ENCODE measurements around the gene HIVEP3.

GRCh38 chr1:41920658-41921057 lies 1.9 kb upstream of the HIVEP3 start:
- TF ChIP-seq CTCF (IDR thresholded peaks at IDR 0.05; ENCODE audit: insufficient read depth, low read length) (no peak), POLR2AphosphoS5 (IDR thresholded peaks at IDR 0.05; ENCODE audit: low read depth) (no peak)
